T-helper 1 cell (primary cell): Measurements from ENCODE around the gene MLPH.
"Not testable (repeated sequence)": the region's sequence is repeated elsewhere in the genome, so short reads cannot be mapped to it uniquely, and the experiment has no call there.

ENCODE experiments used
- DNase-seq, 5 donors: peaks; one replicate each; pipeline ENCODE4 v3.0.0-alpha.2; 2012 to 2020

MLPH gene

DNA sequence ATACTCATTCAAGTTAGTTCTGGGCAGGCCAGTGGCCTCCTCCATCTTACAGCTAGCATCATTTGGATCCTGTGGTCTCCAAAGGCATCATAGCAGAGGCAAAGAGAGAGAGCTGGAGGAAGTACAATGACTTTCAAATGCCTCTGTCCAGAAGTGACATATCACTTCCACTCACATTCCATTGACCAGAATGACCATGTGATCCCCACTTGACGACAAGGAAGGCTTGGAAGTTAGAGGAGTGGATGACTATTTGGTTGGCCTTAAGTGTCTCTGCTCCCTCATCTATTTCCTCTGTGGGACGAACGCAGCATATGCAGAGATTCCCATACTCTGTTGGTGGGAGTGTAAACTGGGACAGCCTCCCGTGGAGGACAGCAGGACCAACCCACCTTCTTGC is 27.8 kb upstream of the MLPH start:
- DNase-seq: no peak

DNA sequence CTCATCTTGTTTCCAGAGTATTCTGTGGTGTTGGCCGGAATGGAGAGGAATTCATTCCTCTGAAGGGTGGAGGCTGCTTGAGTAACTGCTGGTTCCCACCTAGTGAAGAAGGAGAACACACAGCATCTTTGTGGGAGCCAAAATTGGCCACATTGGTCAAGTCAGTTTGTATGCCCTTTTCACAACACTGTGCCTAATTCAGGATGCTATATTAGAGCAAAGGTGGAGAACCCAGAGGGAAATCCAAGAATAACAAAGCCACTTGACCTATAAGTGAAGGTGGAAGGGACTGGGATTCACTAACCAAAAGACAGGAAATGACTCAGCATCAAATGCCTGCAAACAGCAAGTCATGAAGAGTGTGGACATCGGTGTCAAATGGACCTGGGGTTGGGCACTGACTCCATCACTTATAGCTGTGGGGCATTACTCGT is 27.3 kb upstream of the MLPH start:
- no peak for DNase-seq

DNA sequence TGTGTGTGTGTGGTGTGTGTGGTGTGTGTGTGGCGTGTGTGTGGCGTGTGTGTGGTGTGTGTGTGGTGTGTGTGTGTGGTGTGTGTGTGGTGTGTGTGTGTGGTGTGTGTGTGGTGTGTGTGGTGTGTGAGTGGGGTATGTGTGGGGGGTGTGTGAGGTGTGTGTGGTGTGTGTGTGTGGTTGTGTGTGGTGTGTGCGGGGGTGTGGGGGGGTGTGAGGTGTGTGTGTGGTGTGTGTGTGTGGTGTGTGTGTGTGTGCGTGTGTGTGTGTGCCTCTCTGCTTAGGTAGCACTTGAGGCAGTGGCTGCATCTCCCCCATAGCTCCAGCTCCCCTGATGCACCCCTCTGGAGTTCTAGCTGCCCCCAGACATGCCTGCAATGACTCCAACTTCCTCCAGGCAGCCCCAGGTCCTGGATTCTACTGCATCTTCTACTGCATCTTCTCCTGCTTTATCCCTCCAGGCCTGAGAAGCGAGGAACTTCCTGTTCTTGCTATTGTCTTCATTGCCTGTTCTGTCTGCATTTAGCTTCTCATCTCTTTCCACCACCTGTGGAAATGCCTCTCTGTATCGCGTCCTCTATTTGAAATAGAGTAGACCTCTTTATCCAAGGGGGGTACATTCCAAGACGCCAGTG is 22.2 kb upstream of the MLPH start:
- no peak for DNase-seq

DNA sequence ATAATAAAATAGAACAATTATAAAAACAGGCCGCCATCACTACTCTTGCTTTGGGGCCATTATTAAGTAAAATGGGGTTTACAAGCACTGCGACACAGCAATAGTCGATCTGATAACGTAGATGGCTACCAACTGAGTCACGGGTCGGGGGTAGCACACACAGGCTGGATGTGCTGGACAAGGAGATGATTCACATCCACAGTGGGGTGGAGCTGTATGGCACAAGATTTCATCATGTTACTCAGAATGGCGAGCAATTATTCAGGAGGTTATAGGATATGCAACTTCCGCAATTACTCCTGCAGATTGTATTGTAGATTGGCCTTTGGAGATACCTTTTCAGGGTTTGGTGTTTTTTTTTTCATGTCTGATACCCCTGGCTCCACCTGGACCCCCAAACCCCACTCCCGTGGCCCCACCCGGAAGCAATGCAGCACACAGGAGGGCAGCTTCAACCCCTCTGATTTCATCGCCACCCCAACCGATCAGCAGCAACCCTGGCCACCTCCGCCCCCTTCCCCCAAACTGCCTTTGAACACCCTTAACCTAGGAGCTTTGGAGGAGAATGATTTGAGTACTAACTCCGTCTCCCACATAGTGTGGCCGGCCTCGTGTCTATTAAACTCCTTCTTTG is 21.4 kb upstream of the MLPH start:
- no peak for DNase-seq

DNA sequence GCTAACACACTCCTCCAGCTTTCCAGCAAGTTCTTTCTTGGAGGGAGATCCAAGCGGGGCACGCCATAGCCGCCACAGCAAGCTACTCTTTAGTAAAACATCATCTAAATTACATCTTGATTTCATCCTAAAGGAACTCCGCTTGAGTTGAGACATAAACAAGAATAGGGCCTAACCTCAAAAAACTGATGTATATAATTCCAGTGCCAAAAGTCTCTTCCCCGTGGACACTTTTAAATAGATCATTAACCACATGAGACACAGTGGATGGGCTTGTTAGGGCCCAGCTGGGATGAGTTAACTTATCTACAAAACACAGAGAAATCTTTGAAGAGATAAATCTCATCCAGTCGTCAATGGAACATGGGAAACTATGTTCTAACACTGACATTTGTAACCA is 20.8 kb upstream of the MLPH start:
- no peak for DNase-seq

DNA sequence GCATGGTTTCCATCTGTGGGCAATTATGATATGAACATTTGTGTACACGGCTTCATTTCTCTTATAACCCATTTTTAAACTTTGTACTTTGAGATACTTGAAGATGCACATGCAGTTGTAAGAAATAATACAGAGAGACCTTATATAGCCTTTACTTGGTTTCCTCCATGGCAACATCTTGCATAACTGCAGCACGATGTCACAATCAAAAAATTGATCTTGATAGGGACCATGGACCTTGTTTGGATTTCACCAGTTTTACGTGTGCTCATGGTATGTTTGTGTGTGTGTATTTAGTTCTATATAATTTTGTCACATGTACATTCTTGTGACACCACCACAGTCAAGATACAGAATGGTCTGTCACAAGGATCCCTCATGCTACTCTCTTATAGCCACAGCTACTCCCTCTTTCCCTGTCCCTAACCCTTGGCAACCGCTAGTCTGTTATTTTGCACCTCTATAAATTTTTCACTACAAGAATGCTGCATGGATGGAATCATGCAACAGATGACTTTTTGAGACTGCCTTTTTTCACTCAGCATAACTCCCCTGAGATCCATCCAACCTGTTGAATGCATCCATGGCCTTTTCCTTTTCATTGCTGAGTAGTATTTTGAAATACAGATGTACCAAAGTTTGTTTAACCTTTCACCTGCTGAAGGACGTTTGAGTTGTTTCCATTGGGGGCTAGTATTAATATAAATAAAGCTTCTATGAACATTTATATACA is 19.4 kb upstream of the MLPH start:
- DNase-seq: no peak

DNA sequence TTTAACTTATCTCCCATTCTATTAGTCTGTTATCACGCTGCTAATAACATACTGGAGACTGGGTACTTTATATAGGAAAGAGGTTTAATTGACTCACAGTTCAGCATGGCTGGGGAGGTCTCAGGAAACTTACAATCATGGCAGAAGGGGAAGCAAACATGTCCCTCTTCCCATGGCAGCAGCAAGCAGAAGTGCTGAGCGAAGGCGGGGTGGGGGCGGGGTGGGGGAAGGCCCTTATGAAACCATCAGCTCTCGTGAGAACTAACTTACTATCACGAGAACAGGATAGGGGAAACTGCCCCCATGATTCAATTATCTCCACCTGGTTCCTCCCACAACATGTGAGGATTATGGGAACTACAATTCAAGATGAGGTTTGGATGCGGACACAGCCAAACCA is 17.6 kb upstream of the MLPH start:
- DNase-seq: not testable (repeated sequence)

DNA sequence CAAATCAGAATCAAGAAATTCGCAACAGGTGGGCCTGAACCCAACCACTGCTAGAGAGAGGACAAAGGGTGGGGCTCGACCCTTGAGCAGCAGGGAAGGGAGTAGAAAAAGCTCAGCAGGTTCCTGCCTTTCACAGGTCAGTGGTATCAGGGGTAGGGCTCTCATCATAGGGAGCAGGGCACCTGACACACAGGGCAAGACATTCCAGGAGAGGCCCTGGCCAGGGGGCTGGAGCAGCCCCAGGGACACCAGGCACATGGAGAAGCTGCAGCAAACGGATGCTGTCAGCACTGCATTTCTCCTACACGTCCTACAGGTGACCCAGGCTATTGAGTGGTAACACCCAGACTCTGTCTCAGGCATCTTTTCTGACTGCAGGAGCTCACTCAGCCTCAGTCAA is 17.2 kb upstream of the MLPH start:
- no peak for DNase-seq

DNA sequence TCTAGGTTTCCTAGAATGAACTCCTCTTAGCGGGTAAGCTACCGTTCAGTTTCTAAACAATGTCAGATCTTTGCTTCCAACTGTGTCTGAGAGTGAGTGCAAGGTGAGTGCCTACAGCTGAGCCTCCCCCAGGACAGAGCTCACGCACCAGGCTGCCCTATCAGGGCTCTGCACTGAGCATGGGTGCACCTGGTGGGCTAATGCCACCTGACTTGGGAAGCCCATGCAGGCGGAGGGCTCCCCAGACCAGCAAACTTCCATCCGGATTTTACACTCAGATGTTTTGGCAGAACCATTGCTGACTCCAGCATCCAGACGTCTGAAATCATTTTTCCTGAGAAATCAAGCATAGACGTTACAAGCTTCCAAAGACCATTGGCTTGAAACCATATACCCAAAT is 16.1 kb upstream of the MLPH start:
- DNase-seq: no peak

DNA sequence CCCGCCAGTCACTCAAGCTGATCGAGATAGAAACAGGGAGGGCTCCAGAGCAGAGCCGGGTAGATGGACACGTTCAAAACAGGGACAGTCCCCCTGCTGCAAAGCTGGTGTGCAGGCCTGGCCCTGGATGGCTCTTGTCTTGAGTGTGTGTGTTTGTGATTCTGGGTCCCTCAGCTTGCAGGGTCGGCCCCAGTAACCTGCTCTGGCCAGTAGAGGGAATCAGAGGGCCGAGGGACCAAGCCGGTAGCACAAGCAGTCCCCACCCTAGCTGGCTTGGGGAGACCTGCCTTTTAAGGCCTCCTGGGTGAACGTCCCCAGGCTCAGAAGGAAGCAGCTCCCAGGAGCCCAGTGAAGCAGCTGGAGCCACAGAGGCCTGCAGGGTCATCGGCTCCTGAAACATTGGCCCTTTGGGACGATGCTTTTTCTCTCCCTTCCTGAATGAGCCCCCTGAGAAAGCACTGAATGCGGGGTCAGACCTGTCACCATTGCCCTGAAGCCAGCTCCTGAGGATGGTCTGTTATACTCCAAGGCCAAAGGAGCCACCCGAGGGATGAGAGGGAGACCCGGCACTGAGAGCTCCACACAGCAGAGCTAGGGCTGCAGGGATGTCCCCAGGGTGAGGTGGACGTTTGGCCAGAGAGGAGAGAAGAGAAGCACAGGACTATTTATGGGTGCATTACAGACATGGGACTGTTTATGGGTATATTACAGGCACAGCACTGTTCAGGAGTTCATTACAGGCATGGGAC is 15.4 kb upstream of the MLPH start:
- DNase-seq: peak in 1 of 5 donors; percentile 11

DNA sequence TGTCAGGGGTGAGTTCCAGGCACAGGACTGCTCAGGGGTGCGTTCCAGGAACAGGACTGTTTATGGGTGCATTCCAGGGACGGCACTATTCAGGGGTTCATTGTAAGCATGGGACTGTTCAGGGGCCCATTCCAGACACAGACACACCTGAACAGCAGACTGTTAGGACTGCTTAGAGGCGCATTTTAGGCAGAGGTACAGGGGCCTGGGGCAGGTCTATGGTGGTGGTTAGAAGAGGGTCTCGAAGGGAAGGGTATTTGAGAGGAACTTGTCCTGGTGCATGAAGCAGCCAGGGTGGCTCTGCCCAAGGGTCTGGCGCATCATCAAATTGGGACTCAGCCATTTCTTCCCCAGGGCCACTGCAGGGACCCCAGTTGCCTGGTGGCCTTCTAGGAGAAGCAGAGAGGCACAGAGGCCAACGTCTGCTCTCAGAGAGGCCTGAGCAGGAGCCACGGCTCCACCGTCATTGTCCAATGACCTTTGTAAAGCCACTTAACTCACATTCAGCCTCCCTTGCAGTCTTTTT is 14.8 kb upstream of the MLPH start:
- DNase-seq: no peak

DNA sequence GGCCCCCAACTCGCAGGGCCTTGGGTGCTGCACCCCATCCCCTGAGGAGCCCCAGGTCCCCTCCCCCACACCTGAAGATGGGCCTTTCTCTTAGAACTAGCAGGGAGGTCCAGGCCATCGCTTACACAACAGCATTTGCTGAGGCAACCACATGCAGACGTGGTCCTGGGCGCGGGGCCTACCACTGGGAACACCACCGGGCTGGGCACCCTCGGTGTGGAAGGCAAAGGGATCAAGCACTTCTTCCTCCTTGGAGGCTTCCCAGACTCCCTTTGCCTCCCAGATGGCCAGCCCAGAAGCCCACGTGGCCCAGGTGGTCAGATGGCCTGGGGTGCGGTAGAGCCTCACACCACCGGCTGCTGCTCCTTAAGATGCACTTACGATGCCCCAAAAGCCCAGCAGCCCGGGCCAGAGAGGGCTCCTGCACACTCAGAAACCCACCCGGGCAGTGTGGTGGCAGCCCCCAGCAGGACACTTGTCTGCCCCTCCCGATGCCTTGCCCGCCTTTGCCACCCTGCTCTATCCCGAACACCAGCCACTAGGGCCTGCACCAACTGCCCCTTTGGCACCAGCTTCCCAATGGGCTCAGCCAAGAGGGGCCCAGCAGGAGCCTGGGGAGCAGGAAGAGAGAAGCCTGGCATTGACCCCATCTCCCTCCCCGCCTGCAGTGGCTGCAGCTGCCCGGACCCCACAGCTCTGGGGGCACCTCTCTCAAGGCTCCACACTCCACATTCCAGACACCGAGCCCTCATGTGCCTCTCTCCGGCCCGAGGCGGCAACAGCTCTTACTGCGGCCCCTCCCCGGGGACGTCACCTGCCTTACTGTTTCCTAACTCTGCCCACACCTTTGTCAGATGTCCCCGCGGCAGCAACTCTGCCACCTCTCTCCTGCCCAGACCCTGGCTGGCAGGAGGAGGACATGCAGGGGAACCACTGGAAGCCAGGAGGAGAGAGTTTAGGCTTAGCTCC is 13.9 kb upstream of the MLPH start:
- no peak for DNase-seq

DNA sequence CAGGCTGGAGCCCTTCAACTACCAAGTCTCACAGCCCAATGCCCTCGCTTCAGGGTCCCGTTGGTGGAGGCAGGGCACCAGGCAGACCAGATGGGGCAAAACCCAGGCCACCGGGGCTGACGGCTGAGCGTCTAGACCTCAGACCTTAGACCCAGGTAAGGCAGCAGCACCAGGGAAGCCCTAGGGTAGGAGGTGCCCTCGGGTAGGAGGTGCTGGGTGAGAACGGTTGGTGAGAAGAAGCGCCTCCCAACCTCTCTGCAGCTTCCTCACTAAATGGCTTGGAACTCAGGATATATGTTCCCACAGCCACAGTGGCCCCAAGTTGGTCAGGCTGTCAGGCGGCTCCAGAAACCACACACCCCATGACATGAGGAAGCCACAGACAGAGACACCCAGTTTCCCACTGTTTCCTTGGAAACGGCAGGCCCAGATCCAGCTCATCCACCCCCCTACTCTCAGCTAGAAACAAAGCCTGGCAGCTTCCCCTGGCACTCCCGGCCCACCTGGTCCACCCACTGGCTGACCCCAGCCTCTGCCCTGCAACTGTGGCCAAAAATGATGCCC is 13.1 kb upstream of the MLPH start:
- no peak for DNase-seq

DNA sequence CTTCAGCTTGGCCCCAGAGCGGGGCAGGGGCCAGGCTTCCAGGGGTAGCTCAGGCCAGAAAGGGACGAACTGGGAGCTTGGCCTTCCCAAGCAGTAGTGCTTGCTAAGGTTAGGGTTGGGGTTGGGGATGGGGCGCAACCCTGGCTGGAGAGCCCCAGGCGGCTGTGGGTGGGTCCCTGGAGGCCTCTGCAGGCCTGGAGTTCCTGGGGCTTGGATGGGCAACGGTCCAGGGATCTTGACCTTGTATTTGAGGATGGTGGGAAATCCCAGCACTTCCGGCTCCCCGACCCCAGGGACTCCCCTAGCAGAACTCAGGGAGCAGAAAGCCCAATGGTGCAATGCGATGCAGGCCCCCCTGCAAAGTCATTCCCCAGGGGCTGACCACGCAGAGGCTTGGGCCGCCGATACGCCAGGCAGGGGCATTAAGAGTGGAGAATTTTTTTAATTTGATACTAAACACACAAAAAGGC is 12.6 kb upstream of the MLPH start:
- DNase-seq: no peak

DNA sequence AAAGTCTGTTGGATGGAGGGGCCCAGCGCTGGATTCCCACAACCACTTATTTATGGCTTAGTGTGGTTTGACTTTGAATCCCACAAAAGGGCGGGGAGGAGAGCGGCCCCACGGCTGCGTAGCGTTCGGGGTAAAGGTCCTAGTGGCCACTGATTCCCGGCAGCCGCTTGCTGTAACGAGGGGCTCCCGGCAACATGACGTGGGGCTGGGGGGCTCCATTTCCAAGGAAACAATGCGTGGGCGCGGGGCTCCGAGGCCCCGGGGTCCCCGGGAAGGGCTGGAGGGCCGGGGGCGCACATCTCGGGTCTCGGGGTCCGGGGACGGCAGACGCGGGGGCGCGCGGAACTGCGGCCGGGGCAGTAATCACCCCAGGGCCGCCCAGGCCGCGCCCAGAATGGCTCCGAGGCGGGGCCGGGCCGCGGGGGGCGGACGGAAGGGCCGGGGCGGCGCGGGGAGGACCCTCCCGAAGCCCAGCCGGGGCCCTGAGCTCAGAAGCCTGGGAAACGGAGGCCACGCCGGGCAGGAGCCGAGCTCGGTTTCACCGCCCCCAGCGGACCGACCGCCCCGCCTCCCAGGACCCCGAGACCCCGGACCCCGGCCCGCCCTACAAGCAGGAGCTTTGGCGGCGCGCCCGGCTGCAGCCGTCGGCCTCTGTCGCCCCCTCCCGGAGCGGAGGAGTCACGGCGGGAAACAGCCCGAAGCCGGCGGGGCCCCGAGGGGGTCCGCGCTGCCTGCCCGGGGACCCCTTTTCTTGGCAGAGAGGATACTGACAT is 11.9 kb upstream of the MLPH start:
- DNase-seq: peak; percentile 39 to 68 (median 58)

DNA sequence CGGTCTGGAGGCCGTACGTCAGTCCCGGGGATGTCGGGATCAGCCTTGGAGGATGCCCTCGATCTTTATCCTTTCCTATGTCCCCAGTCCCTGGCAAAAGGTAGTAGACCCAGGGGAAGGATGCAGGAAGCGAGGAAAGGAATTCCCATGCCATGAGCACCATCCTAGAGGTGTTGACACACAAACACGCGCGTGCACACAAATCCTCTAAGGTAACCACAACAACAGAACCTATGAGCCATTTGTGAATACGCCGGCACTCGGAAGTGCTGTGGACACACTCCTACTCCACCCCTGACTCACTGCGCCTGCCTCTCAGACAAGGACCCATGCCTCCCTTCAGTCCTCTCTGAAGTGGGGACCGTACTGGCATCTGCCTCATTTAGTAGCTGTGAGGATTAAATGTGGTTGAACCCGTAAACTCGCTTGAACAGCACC is 11.3 kb upstream of the MLPH start:
- peak in 2 of 5 donors; percentile 10 to 13 for DNase-seq

DNA sequence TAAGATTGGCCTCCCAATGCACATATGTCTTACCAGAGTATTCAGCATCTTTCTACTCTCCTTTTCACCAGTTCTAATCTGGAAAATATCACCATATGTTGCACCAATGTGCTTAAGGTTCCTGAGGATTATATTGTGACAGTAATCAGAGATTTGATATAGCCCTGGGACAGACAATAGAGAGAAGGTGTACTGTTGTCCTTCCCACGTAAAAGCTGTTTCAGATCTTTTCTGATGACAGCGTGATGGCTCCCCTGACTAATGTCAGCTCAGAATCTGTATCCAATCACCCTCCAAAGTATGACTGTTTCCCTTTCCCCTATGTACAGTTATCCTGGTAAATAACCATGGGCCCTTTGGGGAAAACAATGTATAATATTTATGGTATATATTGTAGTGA is 9.0 kb upstream of the MLPH start:
- DNase-seq: no peak

DNA sequence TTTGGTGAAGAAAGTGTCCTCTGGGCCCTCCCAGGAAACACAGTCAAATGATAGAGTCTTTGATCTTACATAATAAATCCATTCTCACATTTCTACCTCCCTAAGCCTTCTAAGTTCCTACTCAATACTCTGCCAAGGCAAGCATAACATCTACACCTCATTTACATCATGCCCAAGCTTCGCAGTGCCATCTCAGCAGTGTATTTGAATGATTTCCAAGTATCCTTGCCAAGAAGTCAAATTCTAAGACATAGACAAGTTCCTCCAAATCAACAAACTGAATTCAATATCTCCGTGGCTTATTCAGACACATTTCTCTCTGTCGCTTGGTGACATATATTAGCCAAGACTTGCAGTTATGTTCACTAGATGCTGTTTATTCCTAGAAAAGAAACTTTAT is 8.1 kb upstream of the MLPH start:
- no peak for DNase-seq

DNA sequence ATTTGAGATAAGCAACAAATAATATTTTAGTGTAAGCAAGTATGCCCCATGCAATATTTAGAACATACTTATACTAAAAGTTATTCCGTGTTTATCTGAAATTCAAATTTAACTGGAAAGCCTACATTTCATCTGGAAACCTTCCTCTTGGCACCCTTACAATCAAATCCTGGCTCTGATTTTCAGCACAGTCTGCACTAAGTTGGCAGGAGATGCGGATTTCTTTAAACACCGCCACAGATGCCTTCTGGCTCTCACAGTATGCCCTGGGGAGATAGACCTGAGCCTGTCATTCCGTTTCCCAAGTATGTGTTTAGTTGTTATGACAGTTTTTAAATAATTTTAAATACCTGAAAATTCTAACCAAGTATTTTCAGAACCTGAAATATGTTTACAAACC is 7.3 kb upstream of the MLPH start:
- no peak for DNase-seq

DNA sequence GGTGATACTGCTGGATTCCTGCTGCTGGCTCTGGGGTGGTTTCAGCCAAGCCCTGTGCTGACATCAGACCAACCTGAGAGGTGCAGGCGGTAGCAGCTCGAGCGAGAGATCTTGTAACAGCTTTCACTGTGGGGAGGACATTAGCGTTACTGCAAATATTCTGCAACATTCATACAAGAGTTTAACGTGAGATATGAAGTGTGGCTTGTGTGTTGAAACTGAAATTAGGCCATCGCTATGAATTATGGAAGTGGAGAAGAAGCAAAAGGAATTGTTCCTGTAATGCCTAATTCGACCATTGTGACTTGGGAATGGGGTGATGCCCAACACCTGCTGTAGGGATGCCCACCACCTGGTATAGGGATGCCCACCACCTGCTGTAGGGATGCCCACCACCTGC is 6.5 kb upstream of the MLPH start:
- DNase-seq: no peak
